ENCODE measurements around the gene ARL17B.

- TF ChIP-seq EZH2phosphoT487 (conservative IDR thresholded peaks at IDR 0.05; ENCODE audit: low read length) (no peak), CTCF (IDR thresholded peaks at IDR 0.05; ENCODE audit: insufficient read depth, low read length, poor library complexity, severe bottlenecking) (no peak)
Observed at GRCh38 chr17:46264456-46265198, 96.9 kb downstream of the ARL17B start.

Data from SU-DHL-6 (cell line).